K562 (cell line): Measurements from ENCODE around the gene SNX1. TPM values are rescaled to one million over a fixed set of nuclear protein-coding genes. Genes with fewer than 3 reads are reported as not detected.

ENCODE experiments used
- ARHGAP35 ChIP-seq: fragments of 450-650 bp; IDR thresholded peaks from 2 replicates; pipeline ENCODE4 v1.6.1; 2018; ENCODE audit not compliant: partially characterized antibody
- FOS ChIP-seq: IDR thresholded peaks from 3 replicates; pipeline ENCODE4 v1.6.1; 2011; ENCODE audit not compliant: insufficient read length; ENCODE audit errors: extremely low read depth
- FOXK1 ChIP-seq: sonication (generic); formaldehyde crosslinking; IDR thresholded peaks from 2 replicates; pipeline ENCODE4 v1.8.0; 2022; ENCODE audit warnings: missing genetic modification reagents, mild to moderate bottlenecking, borderline replicate concordance
- FOXM1 ChIP-seq, 2 experiments: fragments of 450-650 bp in 1 of 2; sonication (generic) in 1 of 2; formaldehyde crosslinking in 1 of 2; IDR thresholded peaks; 2 replicates each; pipeline versions ENCODE4 v1.6.1 to v1.9.0; 2017 to 2022; ENCODE audit warnings: low read depth in 2 of 2, mild to moderate bottlenecking in 2 of 2, missing genetic modification reagents in 1 of 2, moderate library complexity in 1 of 2
- ILK ChIP-seq: fragments of 450-650 bp; IDR thresholded peaks from 2 replicates; pipeline ENCODE4 v1.6.1; 2016; ENCODE audit warnings: missing genetic modification characterization, low read depth, mild to moderate bottlenecking, missing compliant biosample characterization, moderate library complexity, borderline replicate concordance
- MEF2A ChIP-seq: IDR thresholded peaks from 2 replicates; pipeline ENCODE4 v1.6.1; 2011; ENCODE audit warnings: low read depth, mild to moderate bottlenecking, low read length, moderate library complexity; ENCODE audit not compliant: control insufficient read depth
- MTA2 ChIP-seq: fragments of 450-650 bp; IDR thresholded peaks from 2 replicates; pipeline ENCODE4 v1.6.1; 2016; ENCODE audit warnings: low read depth
- SRSF3 ChIP-seq: fragments of 200-400 bp; formaldehyde crosslinking; IDR thresholded peaks from 2 replicates; pipeline ENCODE4 v1.6.1; 2016; ENCODE audit warnings: mild to moderate bottlenecking, low read length, moderate library complexity; ENCODE audit not compliant: insufficient read depth
- TARDBP ChIP-seq: fragments of 450-650 bp; IDR thresholded peaks from 2 replicates; pipeline ENCODE4 v1.6.1; 2016
- TRIM24 ChIP-seq, 2 experiments: fragments of 450-650 bp; IDR thresholded peaks; 2 replicates each; pipeline ENCODE4 v1.6.1; 2016
- ZBTB8A ChIP-seq: fragments of 450-650 bp; IDR thresholded peaks from 2 replicates; pipeline ENCODE4 v1.6.1; 2018; ENCODE audit warnings: mild to moderate bottlenecking, moderate library complexity; ENCODE audit not compliant: partially characterized antibody
- ZNF318 ChIP-seq, 2 experiments: fragments of 450-650 bp; IDR thresholded peaks; 2 replicates each; pipeline ENCODE4 v1.6.1; 2016; ENCODE audit warnings: mild to moderate bottlenecking in 2 of 2, borderline replicate concordance in 1 of 2, low read depth in 1 of 2, moderate library complexity in 1 of 2
- ZNF512 ChIP-seq: IDR thresholded peaks from 2 replicates; pipeline ENCODE4 v1.6.1; 2016; ENCODE audit warnings: missing genetic modification characterization, missing compliant biosample characterization
- ZNF77 ChIP-seq: fragments of 250-450 bp; sonication (Bioruptor Pico); IDR thresholded peaks from 2 replicates; pipeline ENCODE4 v1.5.0; 2020
- polyA plus RNA-seq, 8 experiments: library from polyadenylated mRNA; depleted of rRNA in 4 of 8; stranded (reverse) in 5 of 8; unstranded in 3 of 8; fragments of >200 nt; fragmentation: Nextera tagmentation in 2 of 8; fragmentation: Illumina TruSeq in 1 of 8; extraction: Ambion mirVana in 2 of 8; extraction: Trizol in 1 of 8; gene quantifications; 2 replicates each; pipeline versions ENCODE4 v1.2.1 to v1.2.3, GENCODE V29; 2011 to 2014; ENCODE audit warnings: inconsistent platforms in 1 of 8, missing spikeins in 1 of 8
- total RNA-seq, 7 experiments: library from RNA; depleted of rRNA in 6 of 7; stranded (reverse); fragments of >200 nt in 6 of 7; fragmentation: Illumina TruSeq in 2 of 7; extraction: Trizol in 2 of 7; gene quantifications; 2 replicates each; pipeline versions ENCODE4 v1.2.1 to v1.2.3, GENCODE V29; 2011 to 2021; ENCODE audit warnings: low replicate concordance in 1 of 7

The SNX1 gene
- total and polyA plus RNA-seq, 9 of the 15 experiments (the other 6 are each of a cell fraction or from before 2014, with no cell fraction given), result 11.0 to 105 (median 59.9) TPM

- no peak for TF ChIP-seq ZNF318 (IDR thresholded peaks at IDR 0.05; ENCODE audit: borderline replicate concordance in 1 of 2, low read depth in 1 of 2)
- peak; percentile 4 for TF ChIP-seq FOS
- no peak; the same call in 1 of the 2 replicates for TF ChIP-seq MTA2
- no peak for TF ChIP-seq SRSF3
- no peak for TF ChIP-seq FOXM1 (IDR thresholded peaks at IDR 0.05; ENCODE audit: low read depth)
- TF ChIP-seq FOXM1 (CRISPR knock-in tag; IDR thresholded peaks at IDR 0.05; ENCODE audit: low read depth), result 0 out of 2 replicates have a peak, but pooled peaks have one; percentile 47
- TF ChIP-seq ILK (tag), result no peak
- 0 out of 4 replicates have a peak, but pooled peaks of 1 of the 2 experiments have one; percentile 55 for TF ChIP-seq TRIM24 (IDR thresholded peaks at IDR 0.05)
- 0 out of 2 replicates have a peak, but pooled peaks have one; percentile 79 for TF ChIP-seq TARDBP
- TF ChIP-seq ZBTB8A, result no peak
- TF ChIP-seq ZNF77 (CRISPR knock-in tag), result no peak
- TF ChIP-seq FOXK1, result peak; percentile 77; the same call in 1 of the 2 replicates
- no peak for TF ChIP-seq ARHGAP35
- no peak for TF ChIP-seq ZNF512 (tag)
- no peak for TF ChIP-seq MEF2A
Observed at GRCh38 chr15:64095795-64096667, at the start of gene SNX1 (continued).
